ENCODE measurements around the gene PIGB.
"Not testable (repeated sequence)": the region's sequence is repeated elsewhere in the genome, so short reads cannot be mapped to it uniquely, and the experiment has no call there.

Gene PIGB

DNA sequence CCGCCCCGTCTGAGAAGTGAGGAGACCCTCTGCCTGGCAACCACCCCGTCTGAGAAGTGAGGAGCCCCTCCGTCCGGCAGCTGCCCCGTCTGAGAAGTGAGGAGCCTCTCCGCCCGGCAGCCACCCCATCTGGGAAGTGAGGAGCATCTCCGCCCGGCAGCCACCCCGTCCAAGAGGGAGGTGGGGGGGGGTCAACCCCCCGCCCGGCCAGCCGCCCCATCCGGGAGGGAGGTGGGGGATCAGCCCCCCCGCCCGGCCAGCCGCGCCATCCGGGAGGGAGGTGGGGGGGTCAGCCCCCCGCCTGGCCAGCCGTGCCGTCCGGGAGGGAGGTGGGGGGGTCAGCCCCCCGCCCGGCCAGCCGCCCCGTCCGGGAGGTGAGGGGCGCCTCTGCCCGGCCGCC lies 16.2 kb upstream of the PIGB start:
- DNase-seq, ATAC-seq: not testable (repeated sequence)

DNA sequence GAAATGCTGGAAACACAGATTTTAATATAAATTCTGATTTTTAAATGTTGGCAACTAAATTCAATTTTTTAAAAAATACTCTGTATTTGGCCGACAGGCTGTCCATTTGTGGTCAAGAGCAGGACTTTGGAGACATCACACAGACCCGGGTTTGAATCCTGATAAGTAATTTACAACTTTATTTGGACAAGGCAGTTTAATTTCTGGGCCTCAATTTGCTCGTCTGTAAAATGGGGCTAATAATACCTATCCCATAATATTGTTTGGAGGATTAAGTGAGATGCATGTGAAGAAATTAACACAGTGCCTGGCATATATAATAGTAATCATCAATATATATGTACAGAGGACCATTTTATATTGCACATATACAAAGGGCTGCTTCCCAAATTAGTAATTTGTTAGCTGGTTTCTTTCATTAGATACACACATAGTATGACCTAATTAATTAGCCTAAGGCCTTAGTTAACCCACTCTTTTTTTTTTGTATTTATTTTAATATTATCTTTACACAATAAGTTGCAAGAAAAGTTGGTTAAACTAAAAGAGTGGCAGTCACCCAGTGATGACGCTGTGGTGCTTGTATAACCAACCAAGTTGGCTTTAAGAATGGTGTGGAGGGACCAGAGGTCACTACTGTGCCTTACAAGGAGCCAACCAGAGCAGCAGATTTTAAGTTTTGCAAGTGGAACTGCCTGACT lies 665 bp downstream of the PIGB start:
- DNase-seq (no peak), ATAC-seq (no peak)

DNA sequence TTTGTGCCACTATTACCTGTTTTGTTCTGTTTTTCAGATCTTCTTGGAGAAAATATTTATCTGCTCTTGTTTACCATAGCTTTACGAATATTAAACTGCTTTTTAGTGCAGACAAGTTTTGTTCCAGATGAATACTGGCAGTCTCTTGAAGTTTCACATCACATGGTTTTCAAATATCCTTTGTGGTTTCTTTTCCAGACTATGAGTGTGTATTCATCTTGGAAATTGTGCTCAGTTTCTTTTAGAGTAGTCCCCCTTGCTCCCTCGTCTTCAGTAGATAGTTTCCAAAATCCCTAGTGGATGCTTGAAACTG lies 1.2 kb downstream of the PIGB start:
- DNase-seq (no peak), ATAC-seq (no peak)

DNA sequence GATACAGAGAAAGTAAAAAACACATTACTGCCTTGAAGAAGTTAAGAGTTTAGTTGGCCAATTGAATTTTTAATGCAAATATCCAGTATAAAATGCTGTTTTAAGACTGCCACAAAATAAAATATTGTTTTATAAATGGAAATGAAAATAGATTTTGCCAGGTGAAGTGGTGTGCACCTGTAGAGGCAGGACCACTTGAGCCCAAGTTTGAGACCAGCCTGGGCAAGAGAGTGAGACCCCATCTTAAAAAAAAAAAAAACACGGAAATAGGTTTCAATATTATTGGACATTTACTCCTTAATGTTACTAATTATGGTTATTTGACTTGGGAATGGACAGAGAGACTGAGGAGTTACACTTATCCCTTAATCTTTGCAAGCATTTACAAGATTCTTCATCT lies 1.9 kb downstream of the PIGB start:
- ATAC-seq (no peak), DNase-seq (no peak)

DNA sequence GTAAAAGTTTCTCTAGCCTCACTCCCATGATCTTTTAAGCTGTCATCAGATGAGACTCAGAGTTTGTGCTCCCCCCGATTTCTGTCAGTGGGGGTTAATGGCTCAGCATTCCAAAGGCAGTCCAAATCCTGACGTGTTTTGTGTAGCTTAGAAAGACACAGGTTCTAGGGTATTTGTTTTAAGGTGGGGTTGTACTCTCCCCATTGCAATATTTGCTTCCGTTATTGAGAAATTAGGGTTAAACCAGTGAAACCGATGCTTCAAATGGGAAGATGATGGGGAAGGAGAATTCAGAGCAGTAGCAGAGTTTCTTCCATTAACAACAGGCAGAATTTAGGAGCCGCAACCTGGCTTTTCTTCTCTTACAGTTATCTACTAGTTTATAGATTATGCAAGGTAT lies 3.4 kb downstream of the PIGB start:
- ATAC-seq (no peak), DNase-seq (no peak)

DNA sequence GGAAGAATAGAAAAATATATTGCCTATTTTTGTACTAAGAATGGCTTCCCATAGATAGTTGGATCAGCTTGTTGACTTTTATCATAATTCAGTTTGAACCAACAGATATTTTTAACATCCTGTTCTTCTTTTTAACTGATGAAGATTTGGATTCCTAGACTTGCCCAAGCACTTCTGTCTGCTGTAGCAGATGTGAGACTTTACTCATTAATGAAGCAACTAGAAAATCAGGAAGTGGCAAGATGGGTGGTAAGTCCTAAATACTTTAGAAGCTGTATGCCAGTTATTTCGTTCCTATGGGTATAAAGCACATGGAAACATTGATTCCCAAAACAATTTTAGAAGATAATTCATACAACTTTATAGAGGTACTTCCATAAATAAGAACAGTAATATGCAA lies 8.4 kb downstream of the PIGB start:
- no peak for DNase-seq

DNA sequence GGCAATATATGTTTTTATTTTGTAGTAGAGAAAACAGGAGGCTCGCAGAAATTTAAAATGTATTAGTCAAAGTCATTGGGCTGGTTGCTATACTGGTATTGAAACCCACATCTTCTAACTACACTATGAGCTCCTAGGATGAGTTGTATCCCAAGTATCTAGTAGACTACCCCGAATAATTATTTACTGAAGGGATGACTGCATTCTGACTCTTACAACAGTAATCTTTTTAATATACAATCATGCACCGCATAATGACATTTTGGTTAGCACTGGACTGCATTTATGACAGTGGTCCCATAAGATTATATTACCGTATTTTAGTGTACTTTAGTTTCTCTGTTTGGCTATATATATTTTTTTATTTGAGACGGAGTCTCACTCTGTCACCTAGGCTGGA lies 15.3 kb downstream of the PIGB start:
- no peak for ATAC-seq
- no peak for DNase-seq

More for the DNA sequence above, 8.4 kb downstream of the PIGB start:
- no peak for ATAC-seq

DNA sequence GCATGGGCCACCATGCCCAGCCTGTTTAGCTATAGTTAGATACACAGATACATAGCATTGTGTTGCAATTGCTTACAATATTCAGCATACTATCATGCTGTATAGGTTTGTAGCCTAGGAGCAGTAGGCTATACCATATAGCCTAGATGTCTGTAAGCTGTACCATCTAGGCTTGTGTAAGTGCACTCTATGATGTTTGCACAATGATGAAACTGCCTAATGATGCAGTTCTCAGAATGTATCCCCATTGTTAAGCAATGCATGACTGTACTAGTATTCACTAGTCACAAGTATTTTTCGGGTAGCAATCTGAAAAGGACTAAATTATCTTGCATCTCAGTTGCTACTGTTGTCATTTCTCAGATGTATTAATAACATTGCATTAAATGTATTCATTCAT lies 16.0 kb downstream of the PIGB start:
- DNase-seq (no peak), ATAC-seq (no peak)

DNA sequence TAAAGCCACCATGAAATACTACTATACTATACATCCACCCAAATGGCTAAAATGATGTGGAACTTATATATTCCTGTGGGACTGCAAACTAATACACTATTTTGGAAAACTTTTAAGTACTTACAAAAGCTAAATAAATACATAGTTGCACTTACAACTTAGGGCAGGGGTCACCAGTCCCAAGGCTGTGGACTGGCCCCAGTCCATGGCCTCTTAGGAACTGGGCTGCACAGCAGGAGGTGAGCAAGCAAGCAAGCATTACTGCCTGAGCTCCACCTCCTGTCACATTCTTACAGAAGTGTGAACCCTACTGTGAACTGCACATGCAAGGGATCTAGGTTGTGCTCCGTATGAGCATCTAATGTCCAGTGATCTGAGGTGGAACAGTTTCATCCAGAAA lies 18.1 kb downstream of the PIGB start:
- no peak for ATAC-seq

DNA sequence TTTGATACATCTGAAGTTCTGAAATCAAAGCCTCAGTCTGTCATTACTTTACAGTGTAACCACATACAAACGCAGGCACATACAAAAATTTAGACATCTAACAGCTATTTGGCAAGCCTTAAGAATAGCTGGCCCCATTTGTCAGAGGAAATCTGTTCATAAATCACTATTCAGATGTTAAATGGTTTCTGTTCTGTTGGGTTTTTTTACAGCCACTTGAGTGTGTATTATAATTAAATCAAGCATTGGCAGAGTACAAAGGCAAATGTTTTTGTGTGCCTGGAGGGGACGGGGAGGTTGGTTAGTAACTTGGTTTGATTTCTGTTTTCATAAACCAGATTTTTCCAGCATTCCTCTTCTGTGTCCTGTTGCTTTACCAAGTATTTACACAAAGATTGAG lies 24.1 kb downstream of the PIGB start:
- ATAC-seq (no peak), DNase-seq (no peak)

More for the DNA sequence above, 18.1 kb downstream of the PIGB start:
- DNase-seq = no peak

DNA sequence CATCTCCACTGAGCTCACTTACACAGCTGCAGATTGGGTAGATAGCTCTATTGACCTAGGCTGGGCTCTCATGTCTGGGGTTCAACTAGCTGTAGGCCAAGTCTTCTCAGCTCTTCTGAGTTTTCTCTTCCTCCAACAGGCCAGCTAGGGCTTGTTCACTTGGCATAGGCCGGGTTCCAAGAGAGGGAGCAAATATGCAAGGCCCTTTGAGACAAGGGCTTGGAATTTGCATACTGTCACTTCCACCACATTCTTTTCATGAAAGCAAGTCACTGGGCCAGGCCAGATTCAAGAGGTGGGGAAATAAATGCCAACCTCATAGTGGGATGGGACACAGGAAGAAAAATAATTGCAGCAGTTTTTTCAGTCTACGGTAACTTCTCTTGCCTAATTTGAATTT lies 25.2 kb downstream of the PIGB start:
- no peak for ATAC-seq
- DNase-seq = no peak

DNA sequence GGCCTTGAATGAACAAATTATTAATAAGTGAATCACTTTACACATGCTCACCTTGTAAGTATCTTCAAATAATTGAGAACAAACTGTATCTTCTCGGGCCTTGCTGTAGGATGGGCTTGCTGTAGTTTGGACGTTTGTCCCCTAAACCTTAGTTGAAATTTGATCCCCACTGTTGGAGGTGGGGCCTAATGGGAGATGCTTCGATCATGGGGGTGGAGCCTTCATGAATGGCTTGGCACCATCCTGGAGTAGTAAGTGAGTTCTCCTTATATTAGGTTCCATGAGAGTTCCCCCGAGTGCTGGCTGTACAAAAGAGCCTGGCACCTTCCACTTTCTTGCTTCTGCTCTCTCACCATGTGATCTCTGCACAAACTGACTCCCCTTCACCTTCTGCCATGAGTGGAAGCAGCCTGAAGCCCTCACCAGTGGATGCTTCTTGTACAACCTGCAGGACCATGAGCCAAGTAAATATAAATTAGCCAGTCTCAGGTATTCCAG lies 29.3 kb downstream of the PIGB start:
- DNase-seq = no peak
- no peak for ATAC-seq

DNA sequence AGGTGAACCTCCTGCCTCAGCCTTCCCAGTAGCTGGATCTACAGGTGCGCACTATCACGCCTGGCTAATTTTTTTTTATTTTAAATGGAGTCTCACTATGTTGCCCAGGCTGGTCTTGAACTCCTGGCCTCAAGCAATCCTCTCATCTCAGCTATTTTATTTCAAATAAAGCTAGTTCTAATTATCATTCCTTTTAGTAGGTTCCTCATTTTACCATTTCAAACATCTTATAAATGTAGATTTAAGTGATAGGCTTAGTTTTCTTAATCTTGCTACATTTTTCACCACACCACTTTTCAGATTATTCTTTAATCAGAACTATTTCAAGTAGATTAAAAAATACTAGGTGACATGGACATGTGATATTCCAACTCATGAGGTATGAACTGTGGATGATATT lies 30.3 kb downstream of the PIGB start:
- ATAC-seq = no peak
- DNase-seq = no peak

DNA sequence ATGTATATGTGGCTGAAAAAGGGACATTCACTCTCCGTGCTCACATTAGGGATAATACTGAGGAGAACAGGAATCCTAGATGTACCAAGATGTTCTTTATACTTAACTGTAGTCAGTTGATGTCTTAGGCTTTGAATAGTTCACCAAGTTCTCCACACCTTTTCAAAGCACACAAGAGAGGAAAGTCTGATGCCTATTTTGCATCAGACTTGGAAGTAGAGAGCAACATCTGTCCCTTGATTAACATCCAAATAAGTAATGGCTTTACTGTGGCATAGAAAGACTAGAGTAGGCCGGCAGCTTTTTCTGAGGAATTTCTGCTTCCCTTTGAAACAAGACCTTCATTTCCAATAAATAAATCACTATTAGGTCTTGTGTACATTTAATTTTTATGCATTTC lies 34.0 kb downstream of the PIGB start:
- DNase-seq = no peak
- ATAC-seq = no peak

DNA sequence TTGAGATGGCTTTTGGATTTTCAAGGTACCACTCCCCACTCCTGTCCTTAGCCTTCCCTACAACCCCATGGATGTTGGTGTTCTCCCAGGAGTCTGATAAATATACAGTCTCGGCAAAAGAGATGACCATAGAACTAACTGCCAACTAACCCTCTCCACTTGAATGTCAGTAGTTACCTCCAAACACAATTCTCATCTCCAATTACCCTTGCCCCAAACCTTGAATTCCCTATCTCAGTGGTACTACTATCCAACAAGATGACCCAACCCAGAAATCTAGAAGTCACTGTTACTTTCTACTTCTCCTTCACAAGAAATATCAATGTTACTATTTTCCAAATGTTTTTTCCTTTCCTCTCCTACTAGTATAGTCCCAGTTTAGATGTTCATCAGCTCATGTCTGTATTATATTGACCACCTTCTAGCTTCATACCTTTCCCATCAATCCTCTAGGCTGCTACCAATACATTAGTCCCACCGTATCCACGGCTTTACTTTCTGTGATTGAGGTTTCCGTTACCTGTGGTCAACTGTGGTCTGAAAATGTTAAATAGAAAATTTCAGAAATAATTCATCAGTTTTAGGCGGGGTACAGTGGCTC lies 38.1 kb downstream of the PIGB start:
- no peak for ATAC-seq
- no peak for DNase-seq

DNA sequence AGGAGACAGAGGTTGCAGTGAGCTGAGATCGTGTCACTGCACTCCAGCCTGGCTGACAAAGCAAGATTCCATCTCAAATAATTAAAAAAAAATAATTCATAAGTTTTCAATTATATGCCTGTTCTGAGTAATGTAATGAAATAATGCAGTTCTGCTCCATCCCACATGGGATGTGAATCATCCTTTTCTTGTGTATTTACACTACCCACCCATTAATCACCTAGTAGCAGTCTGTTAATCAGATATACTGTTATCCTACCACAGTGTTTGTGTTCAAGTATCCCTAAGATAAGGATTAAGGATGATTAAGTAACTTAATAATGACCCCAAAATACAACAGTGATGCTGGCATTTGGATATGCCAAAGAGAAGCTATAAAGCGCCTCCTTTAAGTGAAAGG lies 38.8 kb downstream of the PIGB start:
- DNase-seq (no peak), ATAC-seq (no peak)

DNA sequence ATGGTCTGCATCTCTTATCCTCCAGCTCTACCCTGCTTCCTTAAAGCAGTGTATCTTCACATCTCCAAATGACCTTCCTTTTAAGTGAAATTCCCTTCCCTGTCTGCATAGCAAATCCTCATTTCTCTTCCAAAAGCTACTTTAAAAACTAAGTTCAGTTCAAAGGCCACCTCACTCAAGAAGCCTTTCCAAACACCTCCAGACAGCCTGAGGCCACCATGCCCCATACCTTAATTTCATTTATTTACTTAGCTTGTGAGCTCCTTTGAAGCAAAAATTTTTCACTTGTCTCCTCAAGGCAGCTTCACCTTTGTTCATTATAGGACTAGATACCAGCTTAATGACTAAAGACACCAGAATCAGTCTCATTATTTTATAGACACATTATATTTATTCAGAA lies 39.4 kb downstream of the PIGB start:
- DNase-seq = no peak
- ATAC-seq = no peak

DNA sequence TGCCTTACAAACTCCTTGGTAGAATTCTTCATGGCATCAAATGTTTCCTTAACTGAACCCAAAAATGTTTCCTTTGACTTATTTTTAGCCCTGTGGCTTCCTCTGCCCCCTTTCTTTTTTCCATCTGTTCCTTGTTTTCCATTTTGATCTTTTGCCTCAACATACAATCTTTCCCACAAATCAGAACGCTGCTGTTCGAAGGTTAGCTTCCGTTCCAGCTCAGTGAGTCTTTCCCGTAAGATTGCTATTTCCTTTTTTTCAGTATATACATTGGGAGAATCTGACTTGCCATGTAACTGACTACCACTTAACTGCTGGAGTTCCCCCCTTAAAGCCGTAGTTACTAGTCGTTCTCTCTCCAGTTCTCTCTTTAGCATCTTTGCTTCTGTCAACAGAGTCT lies 41.2 kb downstream of the PIGB start:
- no peak for DNase-seq
- no peak for ATAC-seq

DNA sequence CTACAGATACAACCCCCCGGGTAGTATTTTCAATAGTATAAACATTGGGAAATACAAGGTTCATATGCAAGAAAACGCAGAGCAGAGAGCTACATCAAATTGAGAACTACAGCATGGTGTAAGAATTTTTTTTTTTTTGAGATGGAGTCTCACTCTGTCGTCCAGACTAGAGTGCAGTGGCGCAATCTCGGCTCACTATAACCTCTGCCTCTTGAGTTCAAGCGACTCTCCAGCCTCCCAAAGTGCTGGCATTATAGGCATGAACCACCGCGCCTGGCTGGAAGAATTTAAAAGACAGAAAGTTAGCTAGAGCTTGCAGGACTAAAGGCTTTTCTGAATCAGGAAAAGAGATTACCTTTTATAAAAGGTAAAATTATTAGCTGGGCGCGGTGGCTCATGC lies 42.0 kb downstream of the PIGB start:
- no peak for ATAC-seq
- DNase-seq = no peak

DNA sequence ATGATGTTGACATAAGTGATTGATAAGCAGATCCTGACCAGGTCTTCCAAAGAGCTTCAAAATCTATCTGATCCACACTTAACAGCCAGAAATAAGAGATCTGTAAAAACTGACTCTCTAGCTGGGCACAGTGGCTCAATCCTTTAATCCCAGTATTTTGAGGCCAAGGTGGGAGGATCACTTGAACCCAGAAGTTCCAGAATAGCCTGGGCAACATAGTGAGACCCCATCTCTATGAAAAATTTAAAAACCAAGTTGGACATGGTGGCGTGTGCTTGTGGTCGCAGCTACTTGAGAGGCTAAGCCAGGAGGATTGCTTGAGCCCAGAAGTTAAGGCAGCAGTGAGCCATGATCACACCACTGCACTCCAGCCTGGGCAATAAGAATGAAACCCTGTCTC lies 43.6 kb downstream of the PIGB start:
- DNase-seq (no peak), ATAC-seq (no peak)

DNA sequence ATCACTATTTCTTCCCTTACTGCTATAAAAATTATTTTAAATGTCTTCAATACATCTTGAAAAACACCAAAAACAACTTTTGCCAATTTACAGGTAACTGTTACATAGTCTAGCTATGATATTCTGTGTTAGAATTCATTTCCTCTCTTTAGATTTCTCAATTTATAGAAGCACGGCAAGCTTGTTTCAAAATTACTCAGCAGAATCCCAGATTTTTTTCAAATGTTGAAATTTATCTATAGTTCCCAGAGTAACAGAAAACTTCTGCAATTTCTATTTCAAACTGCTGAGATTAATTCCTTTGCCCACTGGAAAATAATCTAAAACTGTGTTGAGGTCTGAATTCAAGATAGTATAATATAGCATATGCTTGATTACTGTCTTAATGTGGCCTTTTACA lies 48.0 kb downstream of the PIGB start:
- DNase-seq = no peak
- ATAC-seq = no peak

DNA sequence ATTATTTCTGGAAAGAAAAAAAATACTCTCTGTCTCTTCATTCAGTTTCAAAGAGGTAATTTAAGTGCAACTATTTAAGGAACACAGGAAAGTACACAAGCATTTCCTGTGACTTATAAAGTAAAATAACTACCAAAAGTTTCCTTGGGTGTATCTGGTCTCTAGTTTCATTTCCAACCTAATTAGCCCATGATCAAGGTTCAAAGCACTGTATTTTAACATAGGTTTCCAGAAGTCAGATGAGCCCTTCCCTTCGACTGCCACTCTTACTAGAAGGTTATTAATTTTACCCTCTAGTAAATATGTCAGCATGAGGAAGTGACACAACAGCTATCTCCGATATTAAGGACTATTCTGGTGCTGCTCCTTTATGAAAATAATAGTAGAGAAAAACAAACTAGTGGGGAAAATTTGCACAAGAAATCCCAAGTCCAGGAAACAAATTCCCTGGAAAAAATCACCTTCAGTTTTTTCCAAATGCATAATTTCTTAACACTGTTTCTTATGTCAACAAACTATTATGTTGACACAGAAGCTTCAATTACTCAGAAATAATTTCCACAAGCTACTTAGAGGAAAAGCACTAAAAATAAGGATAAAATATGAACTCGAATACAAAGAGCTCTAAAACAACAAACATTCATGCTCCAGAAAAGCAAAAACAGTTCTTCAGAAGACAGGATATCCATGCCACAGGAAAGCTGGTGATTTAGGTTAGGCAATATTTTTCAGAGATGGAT lies 53.8 kb downstream of the PIGB start:
- ATAC-seq (no peak), DNase-seq (no peak)

DNA sequence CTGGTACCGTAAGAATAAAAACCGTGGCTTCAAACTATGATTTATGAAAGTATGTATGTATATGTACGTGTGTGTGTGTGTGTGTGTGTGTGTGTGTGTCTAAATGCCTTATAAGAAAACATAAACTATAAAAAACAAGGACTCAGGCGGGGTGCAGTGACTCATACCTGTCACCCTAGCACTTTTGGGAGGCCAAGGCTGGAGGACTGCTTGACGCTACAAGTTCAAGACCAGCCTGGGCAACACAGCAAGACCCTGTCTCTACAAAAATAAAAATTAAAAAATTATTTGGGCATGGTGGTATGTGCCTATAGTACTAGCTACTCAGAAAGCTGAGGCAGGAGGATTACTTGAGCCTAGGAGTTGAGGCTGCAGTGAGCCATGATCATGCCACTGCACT lies 60.1 kb downstream of the PIGB start:
- no peak for ATAC-seq
- no peak for DNase-seq

DNA sequence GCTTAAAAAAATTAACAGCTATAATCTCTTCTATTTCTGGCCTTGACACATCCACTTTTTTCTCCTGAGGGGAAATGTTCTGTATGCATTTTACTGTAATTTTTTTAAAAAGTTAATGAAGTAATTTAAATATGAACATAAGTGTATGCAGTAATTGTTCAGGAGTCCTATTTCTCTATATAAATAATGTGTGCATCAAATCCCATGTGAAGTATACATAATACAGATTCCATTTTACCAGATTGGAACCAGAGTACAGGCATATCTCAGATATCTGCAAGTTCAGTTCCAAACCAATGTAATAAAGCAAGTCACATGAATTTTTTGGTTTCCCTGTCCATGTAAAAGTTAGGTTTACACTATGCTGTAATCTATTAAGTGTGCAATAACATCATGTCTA lies 62.6 kb downstream of the PIGB start:
- DNase-seq (no peak), ATAC-seq (no peak)
